ENCODE measurements around the gene PCDHGC5. TPM values are rescaled to one million over a fixed set of nuclear protein-coding genes. Genes with fewer than 3 reads are reported as not detected.
A peak's percentile ranks its signal among the peaks of the same experiment; 100 is the strongest.

Gene PCDHGC5
- total RNA-seq, 1 donor from 2014 or later, result 0.43 TPM

- Mint-ChIP-seq H3K9me3 (no peaks in the 10 kb centered on the region), H3K27me3 (ENCODE audit: insufficient read depth, low read depth) (peaks cover 16% of the 10 kb centered on the region), H3K36me3 (peaks cover 27% of the 10 kb centered on the region), H3K27ac (peak overlapping the region; percentile 98), H3K4me1 (peaks cover 86% of the 10 kb centered on the region), H3K4me3 (peak overlapping the region; percentile 83)
- H3K27me3 ChIP-seq, result no peaks in the 10 kb centered on the region
- H3K9ac ChIP-seq, result no peak overlapping the region
- no peaks in the 10 kb centered on the region for H3K79me2 ChIP-seq (ENCODE audit: low read depth)
- peak; percentile 91 for DNase-seq (ENCODE audit: low spot score)
- H3K4me2 ChIP-seq, result peak overlapping the region; percentile 92
- H3K27ac ChIP-seq, result no peak overlapping the region
- H3K9me3 ChIP-seq (ENCODE audit: low read depth), result no peaks in the 10 kb centered on the region
- peaks cover 10% of the 10 kb centered on the region for H4K20me1 ChIP-seq (ENCODE audit: low read depth)
- H3K4me1 ChIP-seq, result peaks cover 50% of the 10 kb centered on the region
- no peak overlapping the region for H2AFZ ChIP-seq (replicated peaks)
- H3K36me3 ChIP-seq, result no peaks in the 10 kb centered on the region
- peaks cover 68% of the 10 kb centered on the region for H3F3A ChIP-seq (ENCODE audit: low read depth)
- peak; percentile 97 for TF ChIP-seq CTCF (IDR thresholded peaks at IDR 0.05)
- no peak for TF ChIP-seq EZH2 (IDR thresholded peaks at IDR 0.05)
- TF ChIP-seq EZH2phosphoT487 (IDR thresholded peaks at IDR 0.05), result no peak
- peak overlapping the region; percentile 44 for H3K4me3 ChIP-seq
Measured at GRCh38 chr5:141512390-141512910, 23.6 kb downstream of the PCDHGC5 start.

- H3K4me3 Mint-ChIP-seq, result peak overlapping the region; percentile 83
- no peaks in the 10 kb centered on the region for H3K9me3 Mint-ChIP-seq
- H3F3A ChIP-seq (ENCODE audit: low read depth), result peaks cover 62% of the 10 kb centered on the region
- no peaks in the 10 kb centered on the region for H3K9me3 ChIP-seq (ENCODE audit: low read depth)
- no peaks in the 10 kb centered on the region for H3K36me3 ChIP-seq
- peak; percentile 81 for DNase-seq (ENCODE audit: low spot score)
- peaks cover 16% of the 10 kb centered on the region for H3K27me3 Mint-ChIP-seq (ENCODE audit: insufficient read depth, low read depth)
- H3K4me2 ChIP-seq, result peak overlapping the region; percentile 92
- H3K4me1 Mint-ChIP-seq, result peaks cover 86% of the 10 kb centered on the region
- H3K36me3 Mint-ChIP-seq, result peaks cover 32% of the 10 kb centered on the region
- peaks cover 4% of the 10 kb centered on the region for H4K20me1 ChIP-seq (ENCODE audit: low read depth)
- peak overlapping the region; percentile 74 for H3K27ac ChIP-seq
- no peak overlapping the region for H2AFZ ChIP-seq (replicated peaks)
- no peaks in the 10 kb centered on the region for H3K27me3 ChIP-seq
- H3K79me2 ChIP-seq (ENCODE audit: low read depth), result no peaks in the 10 kb centered on the region
- H3K4me3 ChIP-seq, result peak overlapping the region; percentile 44
- TF ChIP-seq EZH2phosphoT487 (IDR thresholded peaks at IDR 0.05), result no peak
- no peak for TF ChIP-seq CTCF (IDR thresholded peaks at IDR 0.05)
- TF ChIP-seq EZH2 (IDR thresholded peaks at IDR 0.05), result no peak
- H3K4me1 ChIP-seq, result peaks cover 44% of the 10 kb centered on the region
- H3K27ac Mint-ChIP-seq, result peak overlapping the region; percentile 98
- no peak overlapping the region for H3K9ac ChIP-seq
Measured at GRCh38 chr5:141512911-141513626, 24.2 kb downstream of the PCDHGC5 start.

DNA sequence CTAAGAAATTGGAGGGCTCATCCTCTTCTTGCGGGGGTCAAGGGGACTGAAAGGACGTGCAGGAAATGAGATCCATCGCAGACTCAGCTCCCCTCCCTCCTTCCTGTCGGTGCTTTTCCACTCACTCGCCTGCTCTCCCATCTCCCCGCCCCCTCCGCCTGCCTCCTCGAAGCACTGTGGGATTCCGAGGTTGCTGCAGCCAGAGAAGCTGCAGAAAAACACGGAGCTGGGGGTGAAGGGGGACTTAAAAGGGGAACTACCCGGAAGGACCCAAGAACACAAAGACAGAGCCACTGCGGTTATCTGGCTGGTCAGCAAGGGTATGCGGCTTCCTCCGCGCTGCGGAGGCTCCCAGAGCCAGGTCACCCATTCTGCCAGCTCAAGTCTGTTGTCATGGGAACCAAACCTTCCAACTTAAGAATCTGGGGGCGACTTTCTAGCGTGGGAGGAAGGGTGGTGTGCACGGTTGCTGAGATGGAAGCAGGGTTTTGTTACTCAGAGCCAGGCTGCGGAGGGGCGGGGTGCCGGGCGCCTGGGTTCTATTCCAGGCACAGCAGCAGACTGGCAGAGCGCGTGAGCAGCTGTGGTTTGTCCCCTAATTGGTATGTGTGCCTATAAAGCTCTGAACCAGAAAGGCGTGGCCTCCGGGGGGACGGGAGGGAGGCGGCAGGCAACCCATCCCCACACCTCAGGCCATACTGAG lies 24.9 kb downstream of the PCDHGC5 start:
- no peaks in the 10 kb centered on the region for H3K36me3 ChIP-seq

More for the DNA sequence above, 24.9 kb downstream of the PCDHGC5 start:
- Mint-ChIP-seq H3K4me1 (peaks cover 82% of the 10 kb centered on the region), H3K9me3 (no peaks in the 10 kb centered on the region), H3K4me3 (peak overlapping the region; percentile 83), H3K36me3 (peaks cover 36% of the 10 kb centered on the region), H3K27ac (peak overlapping the region; percentile 98), H3K27me3 (ENCODE audit: insufficient read depth, low read depth) (peaks cover 16% of the 10 kb centered on the region)
- Histone ChIP-seq H3K9ac (no peak overlapping the region), H4K20me1 (ENCODE audit: low read depth) (no peaks in the 10 kb centered on the region), H3K27ac (peak overlapping the region; percentile 74), H2AFZ (replicated peaks) (no peak overlapping the region), H3K4me2 (peak overlapping the region; percentile 92), H3K9me3 (ENCODE audit: low read depth) (no peaks in the 10 kb centered on the region), H3K79me2 (ENCODE audit: low read depth) (no peaks in the 10 kb centered on the region), H3K4me1 (peaks cover 39% of the 10 kb centered on the region), H3F3A (ENCODE audit: low read depth) (peaks cover 55% of the 10 kb centered on the region), H3K4me3 (peak overlapping the region; percentile 44), H3K27me3 (no peaks in the 10 kb centered on the region)
- TF ChIP-seq EZH2 (IDR thresholded peaks at IDR 0.05), result no peak
- TF ChIP-seq EZH2phosphoT487 (IDR thresholded peaks at IDR 0.05), result no peak
- TF ChIP-seq CTCF (IDR thresholded peaks at IDR 0.05), result no peak
- peak; percentile 93 for DNase-seq (ENCODE audit: low spot score)

Measured in neural progenitor cell (in vitro differentiated cells).